Upper lobe of right lung (tissue), 1 donor: ENCODE results near the gene COLEC12. TPM values are rescaled to one million over a fixed set of nuclear protein-coding genes. Genes with fewer than 3 reads are reported as not detected.

Experiments used
- ATAC-seq: fragments of 200-7000 bp; cut with Tn5 transposase; one replicate; pipeline ENCODE4 v1.9.1; 2020; ENCODE audit warnings: mild to moderate bottlenecking, moderate library complexity
- DNase-seq: peaks from one replicate; pipeline ENCODE4 v3.0.0-alpha.2; 2020
- H3K27ac ChIP-seq: fragments of 200-600 bp; one replicate; pipeline ENCODE4 v1.8.0; 2022
- H3K27me3 ChIP-seq: fragments of 200-600 bp; one replicate; pipeline ENCODE4 v1.8.0; 2022; ENCODE audit warnings: mild to moderate bottlenecking
- H3K36me3 ChIP-seq: fragments of 200-600 bp; one replicate; pipeline ENCODE4 v1.8.0; 2022
- H3K4me1 ChIP-seq: fragments of 200-600 bp; one replicate; pipeline ENCODE4 v1.8.0; 2022
- H3K4me3 ChIP-seq: fragments of 200-600 bp; one replicate; pipeline ENCODE4 v1.8.0; 2022; ENCODE audit warnings: mild to moderate bottlenecking
- H3K9me3 ChIP-seq: fragments of 200-600 bp; one replicate; pipeline ENCODE4 v1.8.0; 2022
- CTCF ChIP-seq: fragments of 200-600 bp; IDR thresholded peaks from one replicate; pipeline ENCODE4 v1.8.0; 2022; ENCODE audit warnings: antibody characterized with exemption
- intact Hi-C: fragments of 100-400 bp; cut with DNase I; formaldehyde crosslinking; loops from one replicate; pipeline ENCODE4 v1.11.0; 2022
- total RNA-seq: library from RNA; stranded (reverse); fragmentation: NEBNext Ultra II Directional; extraction: Animal tissue kit (Norgen Biotek cat#: 25700); gene quantifications from one replicate; pipeline ENCODE4 v1.2.1, GENCODE V29; 2021
- donor health status: DM: no; HTN: yes; CAD: no; lungs with severe emphysema.

COLEC12 gene
- total RNA-seq, 1 donor from 2014 or later, result 55.2 TPM

- TF ChIP-seq CTCF, result no peak
- Histone ChIP-seq H3K4me1 (peaks cover 24% of the 10 kb centered on the region), H3K27ac (no peak overlapping the region), H3K36me3 (no peaks in the 10 kb centered on the region), H3K27me3 (no peaks in the 10 kb centered on the region), H3K4me3 (no peak overlapping the region), H3K9me3 (no peaks in the 10 kb centered on the region)
- intact Hi-C loops, result no loop called here
- ATAC-seq (no peak), DNase-seq (no peak)
Observed at GRCh38 chr18:378079-378478, 122.4 kb downstream of the COLEC12 start.

GRCh38 chr18:377088-377487 lies 123.4 kb downstream of the COLEC12 start:
- DNase-seq (no peak), ATAC-seq (no peak)
- no peak overlapping the region for H3K27ac ChIP-seq
- H3K27me3 ChIP-seq, result no peaks in the 10 kb centered on the region
- intact Hi-C loops, result no loop called here
- TF ChIP-seq CTCF, result no peak
- H3K4me1 ChIP-seq, result peaks cover 24% of the 10 kb centered on the region
- H3K9me3 ChIP-seq, result no peaks in the 10 kb centered on the region
- H3K4me3 ChIP-seq, result no peak overlapping the region
- H3K36me3 ChIP-seq, result no peaks in the 10 kb centered on the region

- no peak overlapping the region for H3K27ac ChIP-seq
- no peaks in the 10 kb centered on the region for H3K9me3 ChIP-seq
- intact Hi-C loops, result no loop called here
- DNase-seq (no peak), ATAC-seq (peak; percentile 21)
- no peak overlapping the region for H3K4me3 ChIP-seq
- no peaks in the 10 kb centered on the region for H3K36me3 ChIP-seq
- no peak for TF ChIP-seq CTCF
- peaks cover 25% of the 10 kb centered on the region for H3K4me1 ChIP-seq
- no peaks in the 10 kb centered on the region for H3K27me3 ChIP-seq
Observed at GRCh38 chr18:376311-376710, 124.2 kb downstream of the COLEC12 start.

GRCh38 chr18:374721-375168 lies 125.8 kb downstream of the COLEC12 start:
- no peak for TF ChIP-seq CTCF
- Histone ChIP-seq H3K36me3 (no peaks in the 10 kb centered on the region), H3K4me3 (no peak overlapping the region), H3K9me3 (no peaks in the 10 kb centered on the region), H3K27me3 (no peaks in the 10 kb centered on the region), H3K27ac (no peak overlapping the region), H3K4me1 (peaks cover 31% of the 10 kb centered on the region)
- peak; percentile 45 for ATAC-seq
- intact Hi-C loops, result no loop called here
- DNase-seq, result no peak

- Histone ChIP-seq H3K27ac (no peak overlapping the region), H3K36me3 (no peaks in the 10 kb centered on the region), H3K4me1 (peaks cover 31% of the 10 kb centered on the region), H3K27me3 (no peaks in the 10 kb centered on the region), H3K9me3 (no peaks in the 10 kb centered on the region), H3K4me3 (no peak overlapping the region)
- ATAC-seq (no peak), DNase-seq (no peak)
- intact Hi-C loops, result no loop called here
- TF ChIP-seq CTCF, result no peak
Observed at GRCh38 chr18:373780-374179, 126.7 kb downstream of the COLEC12 start.

GRCh38 chr18:371609-371982 lies 128.9 kb downstream of the COLEC12 start:
- Histone ChIP-seq H3K36me3 (no peaks in the 10 kb centered on the region), H3K4me3 (no peak overlapping the region), H3K27ac (peak overlapping the region; percentile 44), H3K4me1 (peaks cover 22% of the 10 kb centered on the region), H3K9me3 (no peaks in the 10 kb centered on the region), H3K27me3 (no peaks in the 10 kb centered on the region)
- DNase-seq (no peak), ATAC-seq (no peak)
- TF ChIP-seq CTCF, result no peak
- intact Hi-C loops, result no loop called here
